ENCODE data around the gene INPP4B. TPM values are rescaled to one million over a fixed set of nuclear protein-coding genes. Genes with fewer than 3 reads are reported as not detected.

The INPP4B gene
- total and polyA plus RNA-seq, 2 of the 4 experiments (the other 2 are of a cell fraction), result 1.8 to 14.0 TPM

DNA sequence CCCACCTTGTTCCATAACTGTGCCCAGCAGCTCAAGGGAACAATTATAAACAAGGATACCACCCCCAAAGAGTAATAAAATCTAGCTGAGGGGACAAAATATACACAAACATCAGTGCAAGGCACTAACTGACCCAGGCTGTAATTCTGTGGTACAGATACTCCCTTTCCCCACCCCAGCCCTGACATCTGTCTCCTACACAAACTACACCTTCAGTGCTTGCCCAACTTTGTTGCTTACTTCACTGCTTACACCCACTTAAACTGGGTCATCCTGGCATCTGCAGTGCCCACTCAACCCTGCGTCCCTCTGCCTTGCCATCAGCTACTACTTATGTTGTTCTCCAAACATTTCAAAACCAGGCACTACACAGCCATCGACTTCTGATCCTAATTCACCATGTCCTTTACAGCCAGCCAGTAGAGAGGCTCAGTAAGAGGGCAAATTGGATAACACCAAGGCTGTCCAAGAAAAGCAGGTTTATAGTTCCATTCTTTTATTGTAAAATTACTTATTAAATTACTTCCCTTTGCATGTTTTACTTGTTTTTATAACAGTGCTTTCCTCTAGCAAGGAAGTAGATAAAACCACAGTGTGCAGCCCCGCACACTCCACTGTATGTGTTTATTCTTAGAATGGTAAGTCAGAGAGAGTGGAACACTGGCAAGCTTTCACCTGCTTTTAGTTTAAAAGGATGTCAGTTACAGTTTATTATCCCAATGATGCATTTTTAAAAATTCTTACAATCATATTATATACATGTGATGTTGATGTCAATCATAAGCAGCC, 149.6 kb downstream of the INPP4B start:
- no peak overlapping the region for H2BK120ac ChIP-seq (ENCODE audit: low read depth, low read length)
- no peaks in the 10 kb centered on the region for H4K20me1 ChIP-seq (ENCODE audit: insufficient read depth, low read length)
- dilution Hi-C loops (cut with HindIII; ENCODE audit: low sequenced_read_pairs, unreplicated experiment), result no loop called here
- H3K4me3 ChIP-seq (ENCODE audit: insufficient read depth, low read depth, low read length), result no peak overlapping the region
- H3K9me3 ChIP-seq (ENCODE audit: control insufficient read depth, insufficient read depth, low read length), result no peaks in the 10 kb centered on the region
- ATAC-seq (ENCODE audit: low read depth), result no peak
- no peak overlapping the region for H2AK9ac ChIP-seq (replicated peaks; ENCODE audit: low read depth, low read length, poor library complexity)
- peak overlapping the region; percentile 26 for H2AFZ ChIP-seq (replicated peaks; ENCODE audit: low read length, poor library complexity)
- H3K27ac ChIP-seq (ENCODE audit: insufficient read depth, low read length), result no peak overlapping the region
- no peak overlapping the region for H3K4ac ChIP-seq (ENCODE audit: low read depth, low read length)
- H4K91ac ChIP-seq (ENCODE audit: insufficient read depth, low read depth, low read length), result no peak overlapping the region
- no peak overlapping the region for H3K56ac ChIP-seq (ENCODE audit: extremely low read depth, insufficient read depth, low read length)
- intact Hi-C loops (cut with micrococcal nuclease), result no loop called here
- WGBS, 2 experiments (ENCODE audit: extremely low coverage in 2 of 2, insufficient read length in 1 of 2), result no CpG with 5 or more reads among the region's 3 CpGs
- no peaks in the 10 kb centered on the region for H3K4me1 ChIP-seq (ENCODE audit: control insufficient read depth, insufficient read depth, low read length)
- H3K14ac ChIP-seq (replicated peaks; ENCODE audit: low read depth, low read length), result no peak overlapping the region
- no peak overlapping the region for H2AK5ac ChIP-seq (ENCODE audit: low read depth, low read length)
- BruUV-seq (replicated peaks), result no TSS peak
- H3K18ac ChIP-seq (ENCODE audit: low read depth, low read length), result no peak overlapping the region
- no peak overlapping the region for H3K4me2 ChIP-seq (ENCODE audit: low read depth, low read length)
- no peaks in the 10 kb centered on the region for H3K27me3 ChIP-seq (ENCODE audit: control insufficient read depth, insufficient read depth, low read length)
- H3K23ac ChIP-seq (ENCODE audit: low read depth, low read length), result no peak overlapping the region
- TF ChIP-seq CHD1 (IDR thresholded peaks at IDR 0.05; ENCODE audit: low read depth, low read length) (no peak), RFX5 (IDR thresholded peaks at IDR 0.05; ENCODE audit: low read depth, low read length) (no peak), FOS (IDR thresholded peaks at IDR 0.05; ENCODE audit: low read depth, low read length) (no peak), MXI1 (IDR thresholded peaks at IDR 0.05; ENCODE audit: borderline replicate concordance, low read depth, low read length) (no peak), CTCF (conservative IDR thresholded peaks at IDR 0.05; ENCODE audit: low read depth, low read length) (no peak), RCOR1 (IDR thresholded peaks at IDR 0.05; ENCODE audit: insufficient replicate concordance, low read length) (no peak), RAD21 (IDR thresholded peaks at IDR 0.05; ENCODE audit: low read length) (no peak), CEBPB (IDR thresholded peaks at IDR 0.05; ENCODE audit: low read depth, low read length) (no peak), NFE2L2 (IDR thresholded peaks at IDR 0.05; ENCODE audit: low read depth, low read length) (no peak), POLR2A (IDR thresholded peaks at IDR 0.05; ENCODE audit: low read depth, low read length) (no peak), BHLHE40 (IDR thresholded peaks at IDR 0.05; ENCODE audit: low read depth, low read length) (no peak), SMC3 (IDR thresholded peaks at IDR 0.05; ENCODE audit: low read depth, low read length) (no peak), MAZ (IDR thresholded peaks at IDR 0.05; ENCODE audit: borderline replicate concordance, low read depth, low read length) (no peak), MAFK (IDR thresholded peaks at IDR 0.05; ENCODE audit: low read depth, low read length) (no peak)
- TF ChIP-seq, protein P1, sequence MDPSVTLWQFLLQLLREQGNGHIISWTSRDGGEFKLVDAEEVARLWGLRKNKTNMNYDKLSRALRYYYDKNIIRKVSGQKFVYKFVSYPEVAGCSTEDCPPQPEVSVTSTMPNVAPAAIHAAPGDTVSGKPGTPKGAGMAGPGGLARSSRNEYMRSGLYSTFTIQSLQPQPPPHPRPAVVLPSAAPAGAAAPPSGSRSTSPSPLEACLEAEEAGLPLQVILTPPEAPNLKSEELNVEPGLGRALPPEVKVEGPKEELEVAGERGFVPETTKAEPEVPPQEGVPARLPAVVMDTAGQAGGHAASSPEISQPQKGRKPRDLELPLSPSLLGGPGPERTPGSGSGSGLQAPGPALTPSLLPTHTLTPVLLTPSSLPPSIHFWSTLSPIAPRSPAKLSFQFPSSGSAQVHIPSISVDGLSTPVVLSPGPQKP (IDR thresholded peaks at IDR 0.05; ENCODE audit: borderline replicate concordance, low read depth, low read length), result no peak
- TF ChIP-seq, protein P2, sequence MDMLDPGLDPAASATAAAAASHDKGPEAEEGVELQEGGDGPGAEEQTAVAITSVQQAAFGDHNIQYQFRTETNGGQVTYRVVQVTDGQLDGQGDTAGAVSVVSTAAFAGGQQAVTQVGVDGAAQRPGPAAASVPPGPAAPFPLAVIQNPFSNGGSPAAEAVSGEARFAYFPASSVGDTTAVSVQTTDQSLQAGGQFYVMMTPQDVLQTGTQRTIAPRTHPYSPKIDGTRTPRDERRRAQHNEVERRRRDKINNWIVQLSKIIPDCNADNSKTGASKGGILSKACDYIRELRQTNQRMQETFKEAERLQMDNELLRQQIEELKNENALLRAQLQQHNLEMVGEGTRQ (IDR thresholded peaks at IDR 0.05; ENCODE audit: low read depth, low read length), result no peak
- H2BK5ac ChIP-seq (ENCODE audit: low read depth, low read length, poor library complexity, severe bottlenecking), result no peak overlapping the region
- in situ Hi-C loops (cut with MboI; ENCODE audit: low sequenced_read_pairs), result no loop called here
- no peak overlapping the region for H4K5ac ChIP-seq (ENCODE audit: low read depth, low read length)
- ChIA-PET POLR2A (ENCODE audit: unreplicated experiment) (no interaction called here), CTCF (no interaction called here)
- no peaks in the 10 kb centered on the region for H3K79me1 ChIP-seq (ENCODE audit: low read depth in 1 of 2, low read length in 2 of 2)
- H2BK20ac ChIP-seq (ENCODE audit: low read depth, low read length), result no peak overlapping the region
- peaks cover 1% of the 10 kb centered on the region; the same call in 1 of the 2 replicates for H3K9me1 ChIP-seq (ENCODE audit: insufficient read depth, low read length)
- H3K36me3 ChIP-seq (ENCODE audit: control insufficient read depth, insufficient read depth, low read length), result no peaks in the 10 kb centered on the region
- no peak overlapping the region for H3K9ac ChIP-seq (ENCODE audit: low read depth, low read length)
- no peak overlapping the region for H2BK15ac ChIP-seq (ENCODE audit: low read depth, low read length)
- no peak overlapping the region for H4K8ac ChIP-seq (ENCODE audit: low read depth in 2 of 2, low read length in 2 of 2)
- DNase-seq, result no peak
